ENCODE measurements around the gene ACADSB.
A peak's percentile ranks its signal among the peaks of the same experiment; 100 is the strongest.

The ACADSB gene

GRCh38 chr10:123008355-123009104 lies at the start of gene ACADSB, which contains the start of gene IKZF5:
Gene ACADSB, plus strand, starts transcription at chr10:123009006. Its CDS starts 24 bp downstream, at chr10:123009030.
Gene IKZF5, minus strand, starts transcription at chr10:123008795. Its CDS starts 10,170 bp downstream, at chr10:122998625.
- DNase-seq (ENCODE audit: low read depth in 2 of 2) = peak; percentile 90 to 96

- no peak for DNase-seq (ENCODE audit: low read depth in 2 of 2)
Measured at GRCh38 chr10:122962405-122962804, 46.4 kb upstream of the ACADSB start.

- no peak for DNase-seq (ENCODE audit: low read depth in 2 of 2)
Measured at GRCh38 chr10:122966879-122967278, 41.9 kb upstream of the ACADSB start.

- no peak for DNase-seq (ENCODE audit: low read depth in 2 of 2)
Measured at GRCh38 chr10:122968698-122969097, 40.1 kb upstream of the ACADSB start.

DNA sequence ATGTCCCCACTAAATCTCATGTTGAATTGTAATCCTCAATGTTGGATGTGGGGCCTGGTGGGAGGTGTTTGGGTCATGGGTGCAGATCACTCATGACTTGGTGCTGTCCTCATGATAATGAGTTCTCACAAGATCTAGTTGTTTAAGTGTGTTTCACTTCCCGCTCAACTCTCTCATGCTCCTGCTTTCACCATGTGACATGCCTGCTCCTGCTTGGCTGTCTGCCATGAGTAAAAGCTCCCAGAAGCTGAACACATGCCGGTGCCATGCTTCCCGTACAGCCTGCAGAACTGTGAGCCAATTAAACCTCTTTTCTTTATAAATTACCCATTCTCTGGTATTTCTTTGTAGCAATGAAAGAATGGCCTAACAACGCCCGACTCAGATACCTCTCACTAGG lies 34.8 kb upstream of the ACADSB start:
- no peak for DNase-seq (ENCODE audit: low read depth in 2 of 2)

DNA sequence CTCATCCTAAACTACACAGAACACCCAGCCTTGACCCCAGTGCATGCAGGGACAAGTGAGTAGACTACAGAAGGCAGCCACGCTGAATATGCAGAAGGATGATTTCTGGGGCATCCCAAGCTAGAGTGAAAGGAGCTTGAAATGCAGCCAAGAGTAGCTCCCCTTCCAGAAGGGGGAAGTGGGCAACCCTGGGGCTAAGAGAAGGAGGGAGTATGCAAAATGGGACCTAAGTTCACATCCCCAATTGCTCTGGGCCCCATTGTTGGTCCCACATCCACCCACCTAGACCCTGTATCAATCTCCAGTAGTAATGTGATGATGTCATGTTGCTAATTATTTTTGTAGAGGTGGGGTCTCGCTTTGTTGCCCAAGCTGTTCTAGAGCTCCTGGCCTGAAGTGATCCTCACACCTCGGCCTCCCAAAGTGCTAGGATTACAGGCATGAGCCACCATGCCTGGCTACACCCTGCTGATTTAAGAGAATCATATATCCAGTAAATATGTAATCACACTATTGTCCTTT lies 34.2 kb upstream of the ACADSB start:
- no peak for DNase-seq (ENCODE audit: low read depth in 2 of 2)

DNA sequence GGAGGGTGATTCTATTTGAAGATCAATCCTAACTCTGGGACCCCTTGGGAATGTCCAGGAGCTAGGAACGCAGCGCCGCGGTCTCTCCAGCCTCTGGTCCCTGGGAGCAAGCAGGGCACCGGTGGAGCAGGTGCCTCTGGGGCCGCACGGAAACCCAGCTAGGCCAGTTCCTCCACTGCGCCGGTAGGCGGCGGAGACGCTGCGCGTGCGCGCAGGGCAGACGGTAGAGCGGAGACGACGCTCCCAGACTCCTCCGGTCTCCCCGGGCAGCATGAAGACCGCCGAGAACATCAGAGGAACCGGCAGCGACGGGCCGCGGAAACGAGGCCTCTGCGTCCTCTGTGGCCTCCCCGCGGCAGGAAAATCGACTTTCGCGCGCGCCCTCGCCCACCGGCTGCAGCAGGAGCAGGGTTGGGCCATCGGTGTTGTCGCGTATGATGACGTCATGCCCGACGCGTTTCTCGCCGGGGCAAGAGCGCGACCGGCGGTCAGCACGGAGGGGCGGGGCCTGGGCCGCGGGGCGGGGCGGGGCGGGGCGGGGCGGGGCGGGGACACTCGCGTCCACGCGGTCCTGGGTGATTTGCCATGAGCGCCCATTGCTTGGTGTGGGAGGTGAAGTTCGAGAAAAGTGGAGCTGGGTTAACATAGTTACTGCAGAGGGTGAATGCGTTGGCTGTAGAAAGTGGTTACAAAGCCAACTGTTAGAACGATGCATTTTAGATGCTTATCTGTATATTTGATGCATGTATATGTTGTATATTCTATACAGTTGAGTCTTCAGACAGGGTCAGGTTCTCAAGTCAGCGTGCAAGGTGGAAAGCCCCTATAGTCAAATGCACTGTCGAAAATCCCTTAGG lies 28.4 kb upstream of the ACADSB start, which contains the start of gene PSTK:
TSS of gene PSTK (plus strand) at position 193 of the 857 bp plus-strand sequence. CDS start at position 272, 79 bp downstream.
- DNase-seq (ENCODE audit: low read depth in 2 of 2) = peak; percentile 75 to 79

- no peak for DNase-seq (ENCODE audit: low read depth in 2 of 2)
Measured at GRCh38 chr10:122981066-122981464, 27.7 kb upstream of the ACADSB start.

- DNase-seq (ENCODE audit: low read depth in 2 of 2) = no peak
Measured at GRCh38 chr10:122983898-122984297, 24.9 kb upstream of the ACADSB start.

- DNase-seq (ENCODE audit: low read depth in 2 of 2) = no peak
Measured at GRCh38 chr10:122984708-122985107, 24.1 kb upstream of the ACADSB start.

DNA sequence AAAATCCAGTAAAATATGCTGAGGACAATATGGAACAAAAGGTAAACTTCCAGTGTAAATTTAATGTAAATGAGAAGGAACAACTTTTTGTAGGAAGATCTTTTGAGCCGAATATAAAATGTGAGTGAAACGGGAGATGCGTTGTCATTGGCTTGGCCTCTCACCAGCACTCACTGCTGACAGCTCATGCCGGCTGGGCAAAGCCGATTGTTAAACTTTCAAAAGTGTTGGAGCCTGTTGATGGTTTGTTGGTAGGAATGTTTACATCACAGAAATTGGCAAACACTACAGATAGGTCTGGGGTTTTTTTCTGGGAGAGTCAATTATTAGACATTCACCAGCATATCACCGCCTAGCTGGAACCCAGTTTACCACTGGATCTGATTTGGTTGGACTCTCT lies 22.5 kb upstream of the ACADSB start:
- no peak for DNase-seq (ENCODE audit: low read depth in 2 of 2)

DNA sequence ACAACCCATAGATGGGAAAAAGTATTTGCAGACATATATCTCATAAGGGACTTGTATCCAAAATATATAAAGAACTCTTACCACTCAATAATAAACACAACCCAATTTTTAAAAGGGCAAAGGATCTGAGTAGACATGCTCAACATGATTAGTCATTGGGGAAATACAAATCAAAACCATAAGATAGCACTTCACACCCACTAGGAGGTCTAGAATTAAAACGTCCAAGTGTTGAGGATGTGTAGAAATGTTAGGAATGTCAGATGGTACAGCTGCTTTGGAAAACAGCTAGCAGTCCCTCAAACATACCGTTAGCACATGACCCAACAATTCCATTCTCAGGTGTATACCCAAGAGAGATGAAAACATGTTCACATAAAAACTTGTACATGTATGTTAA lies 20.3 kb upstream of the ACADSB start:
- DNase-seq (ENCODE audit: low read depth in 2 of 2) = no peak

DNA sequence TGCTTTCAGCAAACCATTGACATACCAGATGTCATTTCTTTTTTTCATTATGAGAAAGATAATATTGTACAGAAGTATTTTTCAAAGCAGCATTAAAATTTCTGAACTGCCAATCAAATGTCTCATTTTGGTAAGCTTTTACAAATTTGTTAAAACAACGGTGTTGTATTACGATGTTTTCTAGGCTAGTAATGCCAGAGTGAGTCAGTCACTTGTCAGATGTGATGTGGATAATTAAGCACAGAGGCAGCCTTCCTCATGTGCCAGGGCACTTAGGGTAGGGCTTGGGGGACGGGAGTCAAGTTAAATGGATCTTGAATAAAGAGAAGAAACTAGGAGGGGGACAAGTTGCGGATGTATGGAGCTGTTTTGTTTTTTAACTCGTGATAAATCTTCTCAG lies 18.5 kb upstream of the ACADSB start:
- DNase-seq (ENCODE audit: low read depth in 2 of 2) = no peak

DNA sequence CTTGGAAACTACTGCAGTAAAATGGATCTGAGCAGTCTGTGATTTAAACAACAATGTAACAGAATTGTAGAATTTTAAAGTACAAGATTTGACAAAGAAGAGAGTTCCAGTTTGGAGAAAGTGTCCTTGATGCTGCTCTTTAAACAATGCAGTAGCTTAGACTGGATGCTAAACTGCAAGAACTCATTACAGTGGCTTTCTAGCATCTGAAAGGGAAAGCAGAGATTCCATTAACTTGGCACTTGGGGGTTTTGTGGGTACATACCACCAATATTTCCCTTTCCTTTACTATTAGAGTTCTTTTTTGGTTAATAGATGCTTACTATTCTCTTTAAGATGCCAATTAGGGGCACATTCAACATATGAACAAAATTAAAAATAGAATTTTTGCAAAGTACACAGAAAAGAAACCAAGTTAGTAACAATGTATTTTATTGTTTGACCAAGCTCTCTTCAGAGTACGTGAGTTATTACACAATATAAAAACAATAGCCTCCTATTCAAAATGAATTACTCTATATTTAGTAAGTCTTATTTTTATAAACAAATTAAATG lies 16.7 kb upstream of the ACADSB start:
- no peak for DNase-seq (ENCODE audit: low read depth in 2 of 2)

DNA sequence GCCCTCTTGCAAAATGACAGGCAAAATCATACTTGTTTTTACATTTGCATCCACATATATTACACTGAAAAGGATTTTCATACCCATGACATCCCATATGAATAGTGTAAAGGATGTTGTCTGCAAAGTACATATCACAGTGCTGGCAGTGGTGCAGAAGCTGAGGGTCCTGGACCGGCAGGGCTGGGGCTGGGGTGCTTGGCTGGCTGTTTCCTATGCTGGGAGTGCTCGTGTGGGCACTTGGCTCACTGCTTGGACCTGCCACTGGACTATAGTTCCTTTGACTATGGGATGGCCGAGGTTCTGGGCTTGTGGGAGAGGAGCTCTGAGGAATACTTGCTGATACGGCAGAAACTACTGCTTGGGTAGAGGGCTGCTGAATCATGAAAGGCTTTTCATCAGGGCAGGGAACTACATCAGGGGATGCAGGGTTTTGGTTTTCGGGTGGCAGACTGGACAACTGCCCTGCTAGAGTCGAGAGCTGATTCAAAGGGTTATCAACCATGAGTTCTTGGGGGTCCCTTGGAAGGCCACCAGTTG lies 14.9 kb upstream of the ACADSB start:
- no peak for DNase-seq (ENCODE audit: low read depth in 2 of 2)

GRCh38 chr10:122995936-122996335 lies 12.9 kb upstream of the ACADSB start:
- DNase-seq (ENCODE audit: low read depth in 2 of 2) = no peak

DNA sequence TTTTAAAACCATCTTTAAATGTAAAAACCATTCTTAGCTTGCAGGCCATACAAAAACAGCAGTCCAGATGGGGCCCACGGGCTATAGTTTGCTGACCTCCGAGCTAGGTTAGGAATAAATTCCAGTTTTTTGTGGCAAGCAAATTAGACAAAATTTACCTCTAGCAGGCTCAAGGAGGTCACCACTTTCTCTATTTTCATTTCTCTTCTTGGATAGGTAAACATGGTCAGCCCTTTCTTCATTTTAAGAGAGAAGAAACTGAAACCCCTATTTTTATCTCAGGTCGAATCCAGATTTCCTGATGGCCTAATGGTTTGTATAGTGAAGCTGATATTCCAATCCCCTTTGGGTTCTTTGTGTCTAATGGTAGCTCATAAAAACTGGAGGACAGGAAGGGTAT lies 10.9 kb upstream of the ACADSB start:
- DNase-seq (ENCODE audit: low read depth in 2 of 2) = no peak

- DNase-seq (ENCODE audit: low read depth in 2 of 2) = no peak
Measured at GRCh38 chr10:122998360-122998917, 10.4 kb upstream of the ACADSB start.

DNA sequence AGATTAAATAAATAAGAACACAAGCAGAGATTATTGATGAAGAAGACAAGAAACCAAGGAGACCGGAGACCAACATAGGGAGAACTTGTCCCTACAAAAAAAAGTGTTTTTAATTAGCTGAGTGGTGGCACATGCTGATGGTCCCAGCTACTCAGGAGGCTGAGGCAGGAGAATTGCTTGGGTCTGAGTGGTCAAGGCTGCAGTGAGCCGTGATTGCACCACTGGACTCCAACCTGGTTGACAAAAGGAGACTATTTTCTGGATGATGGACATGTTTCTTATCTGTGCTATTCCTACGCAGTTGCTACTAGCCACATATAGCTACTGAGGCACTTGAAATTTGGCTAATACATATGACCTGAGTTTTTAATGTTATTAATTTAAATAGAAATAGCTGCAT lies 9.9 kb upstream of the ACADSB start:
- no peak for DNase-seq (ENCODE audit: low read depth in 2 of 2)

GRCh38 chr10:122999347-122999746 lies 9.5 kb upstream of the ACADSB start:
- no peak for DNase-seq (ENCODE audit: low read depth in 2 of 2)

- DNase-seq (ENCODE audit: low read depth in 2 of 2) = no peak
Measured at GRCh38 chr10:123000155-123000554, 8.7 kb upstream of the ACADSB start.

- DNase-seq (ENCODE audit: low read depth in 2 of 2) = no peak
Measured at GRCh38 chr10:123001370-123001769, 7.4 kb upstream of the ACADSB start.
